GM18519 (cell line): ENCODE data around the gene CYB5R3.
"Not testable (repeated sequence)": the region's sequence is repeated elsewhere in the genome, so short reads cannot be mapped to it uniquely, and the experiment has no call there.

Source experiments
- ATAC-seq: cut with Tn5 transposase; IDR thresholded peaks from one replicate; pipeline ENCODE4 v1.9.1; 2021; ENCODE audit warnings: mild to moderate bottlenecking, moderate library complexity; ENCODE audit not compliant: unreplicated experiment, low FRiP score

CYB5R3 gene

DNA sequence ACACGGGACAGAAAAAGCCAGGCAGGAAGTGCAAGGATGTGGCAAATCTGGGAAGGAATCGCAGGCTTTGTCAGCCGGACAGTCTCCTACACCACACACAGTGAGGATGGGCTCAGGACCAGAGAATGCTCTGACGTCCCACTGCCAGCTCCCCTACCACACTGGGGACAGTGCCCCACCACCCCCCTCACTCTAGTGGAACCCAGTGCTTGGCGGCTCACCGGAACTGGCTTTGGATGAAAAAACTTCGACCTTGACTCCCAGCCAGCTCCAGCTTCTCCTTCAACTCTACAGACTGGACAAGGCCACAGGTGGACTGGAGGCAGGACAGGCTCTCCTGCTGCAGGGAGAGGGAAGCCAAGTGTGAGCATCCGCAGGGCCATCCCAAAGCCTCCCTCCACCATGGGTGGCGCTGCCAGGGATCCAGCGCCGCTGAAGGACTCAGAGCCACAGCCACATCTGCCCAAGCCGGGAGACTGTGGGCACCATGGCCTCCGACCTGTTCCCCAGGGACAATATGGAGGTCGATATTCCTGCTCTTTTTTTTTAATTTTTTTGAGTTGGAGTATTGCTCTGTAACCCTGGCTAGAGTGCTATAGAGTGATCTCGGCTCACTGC lies 71.5 kb downstream of the CYB5R3 start:
- no peak for ATAC-seq

GRCh38 chr22:42577141-42577540 lies 72.1 kb downstream of the CYB5R3 start:
- not testable (repeated sequence) for ATAC-seq

GRCh38 chr22:42575996-42576574 lies 73.1 kb downstream of the CYB5R3 start:
- not testable (repeated sequence) for ATAC-seq

GRCh38 chr22:42574468-42574867 lies 74.7 kb downstream of the CYB5R3 start:
- not testable (repeated sequence) for ATAC-seq

DNA sequence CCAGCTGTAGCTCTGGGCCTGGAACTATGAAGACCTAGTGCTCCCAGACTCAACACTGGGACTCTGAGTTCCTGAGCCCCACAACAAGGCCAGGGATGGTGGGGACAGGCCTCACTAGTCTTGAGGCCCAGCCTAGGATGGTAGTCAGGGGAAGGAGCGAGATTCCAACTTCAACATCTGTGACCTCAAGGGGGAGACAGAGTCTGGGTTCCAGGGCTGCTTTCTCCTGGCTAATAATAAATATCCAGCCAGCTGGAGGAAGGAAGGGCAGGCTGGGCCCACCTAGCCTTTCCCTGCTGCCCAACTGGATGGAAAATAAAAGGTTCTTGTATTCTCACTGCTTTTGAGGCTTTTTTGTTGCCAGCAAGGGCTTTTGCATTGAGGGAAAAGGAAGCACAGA lies 75.1 kb downstream of the CYB5R3 start:
- not testable (repeated sequence) for ATAC-seq

- ATAC-seq = not testable (repeated sequence)
These were observed 78.1 kb downstream of the CYB5R3 start for GRCh38 chr22:42571068-42571467.

- not testable (repeated sequence) for ATAC-seq
These were observed 78.6 kb downstream of the CYB5R3 start for GRCh38 chr22:42570580-42570979.

GRCh38 chr22:42567950-42568349 lies 81.2 kb downstream of the CYB5R3 start:
- not testable (repeated sequence) for ATAC-seq
